CD4-positive, alpha-beta T cell (primary cell): ENCODE results near the gene LY6G6D. TPM values are rescaled to one million over a fixed set of nuclear protein-coding genes. Genes with fewer than 3 reads are reported as not detected.

ENCODE experiments used
- ATAC-seq: fragments of 200-7000 bp; cut with Tn5 transposase; one replicate; pipeline ENCODE4 v1.10.0; 2022; ENCODE audit warnings: mild to moderate bottlenecking; ENCODE audit not compliant: poor library complexity
- CTCF ChIA-PET: fragments of 350-600 bp; sonication (Branson Sonifier 250); formaldehyde crosslinking; loops from one replicate; lab custom pipeline; 2021; ENCODE audit warnings: antibody characterized with exemption, inconsistent platforms; lab: Charles Lee
- POLR2A ChIA-PET: fragments of 350-600 bp; sonication (Branson Sonifier 250); formaldehyde crosslinking; loops from one replicate; lab custom pipeline; 2021; ENCODE audit warnings: antibody characterized with exemption, inconsistent platforms; lab: Charles Lee
- DNase-seq, 14 experiments: peaks; one replicate each; pipeline ENCODE4 v3.0.0-alpha.2; 2013 to 2020; ENCODE audit warnings: mixed read lengths in 2 of 14
- H3K27ac ChIP-seq, 2 donors: one replicate each; pipeline versions ENCODE4 v1.5.1 to v1.7.0; 2013; ENCODE audit warnings: low read length in 2 of 2, low read depth in 1 of 2, mild to moderate bottlenecking in 1 of 2
- H3K27me3 ChIP-seq, 2 experiments: 1 replicate in 1 of 2; 2 replicates in 1 of 2; pipeline versions ENCODE4 v1.6.1 to v1.7.0; 2013; ENCODE audit warnings: low read length in 2 of 2, control low read depth in 1 of 2, mild to moderate bottlenecking in 1 of 2, moderate library complexity in 1 of 2; ENCODE audit not compliant: insufficient read depth in 2 of 2, control insufficient read depth in 1 of 2
- H3K36me3 ChIP-seq: one replicate; pipeline ENCODE4 v1.6.1; 2013; ENCODE audit warnings: low read length, control low read depth; ENCODE audit not compliant: insufficient read depth
- H3K4me1 ChIP-seq: one replicate; pipeline ENCODE4 v1.6.1; 2013; ENCODE audit warnings: low read length, control low read depth; ENCODE audit not compliant: insufficient read depth
- H3K4me3 ChIP-seq: one replicate; pipeline ENCODE4 v1.5.1; 2013; ENCODE audit warnings: mild to moderate bottlenecking, low read length, moderate library complexity
- H3K9me3 ChIP-seq, 2 experiments: 1 replicate in 1 of 2; 2 replicates in 1 of 2; pipeline versions ENCODE4 v1.6.1 to v1.7.0; 2013; ENCODE audit warnings: low read length in 2 of 2, mild to moderate bottlenecking in 2 of 2, control low read depth in 1 of 2, moderate library complexity in 1 of 2; ENCODE audit not compliant: control insufficient read depth in 1 of 2, insufficient read depth in 1 of 2
- H3K27ac Mint-ChIP-seq: one replicate; pipeline ENCODE4 v1.8.0; 2020; ENCODE audit warnings: mixed read lengths
- H3K27me3 Mint-ChIP-seq: one replicate; pipeline ENCODE4 v1.8.0; 2021; ENCODE audit warnings: mixed read lengths
- H3K36me3 Mint-ChIP-seq: one replicate; pipeline ENCODE4 v1.8.0; 2021; ENCODE audit warnings: low read depth, mixed read lengths
- H3K4me1 Mint-ChIP-seq: one replicate; pipeline ENCODE4 v1.8.0; 2021; ENCODE audit warnings: low read depth, mixed read lengths
- H3K4me3 Mint-ChIP-seq: one replicate; pipeline ENCODE4 v1.8.0; 2020; ENCODE audit warnings: mild to moderate bottlenecking, mixed read lengths
- H3K9me3 Mint-ChIP-seq: one replicate; pipeline ENCODE4 v1.8.0; 2020; ENCODE audit warnings: mixed read lengths
- CTCF ChIP-seq: fragments of 200-600 bp; IDR thresholded peaks from one replicate; pipeline ENCODE4 v1.8.0; 2022; ENCODE audit warnings: antibody characterized with exemption, mild to moderate bottlenecking
- intact Hi-C, 2 experiments: fragments of 100-400 bp; cut with DNase I in 1 of 2; cut with micrococcal nuclease in 1 of 2; formaldehyde crosslinking; loops; one replicate each; pipeline versions ENCODE4 v1.15.1 to v1.9.0; 2023 to 2025; cut with DNase I, micrococcal nuclease
- total RNA-seq, 174 experiments: library from RNA in 2 of 174; stranded (reverse) in 2 of 174; gene quantifications; one replicate each; pipeline ENCODE4 v1.2.3 and lab custom pipeline; 2021 to 2026

LY6G6D gene
- total RNA-seq, 2 experiments from 2014 or later, result not detected

GRCh38 chr6:31729515-31729978, 14.4 kb downstream of the LY6G6D start:
- H3K9me3 Mint-ChIP-seq, result no peaks in the 10 kb centered on the region
- Histone ChIP-seq H3K4me3 (peak overlapping the region; percentile 77), H3K9me3 (no peaks in the 10 kb centered on the region), H3K4me1 (peaks cover 66% of the 10 kb centered on the region), H3K27ac (peak overlapping the region; percentile 45 to 68), H3K27me3 (no peaks in the 10 kb centered on the region), H3K36me3 (peaks cover 39% of the 10 kb centered on the region)
- DNase-seq (peak; percentile 69 to 90 (median 77)), ATAC-seq (peak; percentile 76)
- peak; percentile 89 for TF ChIP-seq CTCF
- CTCF ChIA-PET, result interaction anchor here (0.6 to 5.8 kb wide), 16 partner anchors 9 to 137 kb away, joined by 3 to 41 read pairs (median 5); partner anchors contain the start of genes ABHD16A, HSPA1A, HSPA1B and HSPA1L
- H3K27ac Mint-ChIP-seq, result peak overlapping the region; percentile 61
- H3K4me1 Mint-ChIP-seq, result peaks cover 67% of the 10 kb centered on the region
- H3K4me3 Mint-ChIP-seq, result peak overlapping the region; percentile 98
- peaks cover 53% of the 10 kb centered on the region for H3K36me3 Mint-ChIP-seq
- no peaks in the 10 kb centered on the region for H3K27me3 Mint-ChIP-seq
- intact Hi-C loops, result loop anchor here (1.0 to 2.0 kb wide), 7 partner anchors 9 to 105 kb away; partner anchors contain the start of gene LY6G5C (in 1 of the 2)
- POLR2A ChIA-PET, result interaction anchor here (0.6 to 2.4 kb wide), 17 partner anchors 9 to 107 kb away, joined by 3 to 21 read pairs (median 7); partner anchors contain the start of genes ABHD16A, BAG6, C6orf47 and HSPA1A

- Mint-ChIP-seq H3K36me3 (peaks cover 59% of the 10 kb centered on the region), H3K4me1 (peaks cover 73% of the 10 kb centered on the region), H3K27ac (peak overlapping the region; percentile 61), H3K4me3 (peak overlapping the region; percentile 98), H3K27me3 (no peaks in the 10 kb centered on the region), H3K9me3 (no peaks in the 10 kb centered on the region)
- Histone ChIP-seq H3K4me3 (peak overlapping the region; percentile 77), H3K36me3 (peaks cover 39% of the 10 kb centered on the region), H3K4me1 (peaks cover 71% of the 10 kb centered on the region), H3K27me3 (no peaks in the 10 kb centered on the region), H3K9me3 (no peaks in the 10 kb centered on the region), H3K27ac (peak overlapping the region; percentile 45 to 68)
- peak; percentile 55 for ATAC-seq
- intact Hi-C loops, result loop anchor here (1.0 to 2.0 kb wide), 9 partner anchors 8 to 104 kb away; partner anchors contain the start of genes LY6G5C (in 1 of the 2) and VARS1 (in 1 of the 2)
- POLR2A ChIA-PET, result interaction anchor here (0.6 to 2.4 kb wide), 18 partner anchors 9 to 107 kb away, joined by 3 to 21 read pairs (median 6); partner anchors contain the start of genes ABHD16A, BAG6, C6orf47 and HSPA1A
- TF ChIP-seq CTCF, result no peak
- CTCF ChIA-PET, result interaction anchor here (0.6 to 5.8 kb wide), 17 partner anchors 9 to 136 kb away, joined by 3 to 41 read pairs (median 4); partner anchors contain the start of genes ABHD16A, HSPA1A, HSPA1B and HSPA1L
- DNase-seq, result peak in 13 of 14 experiments; percentile 42 to 84 (median 56)
Measured at GRCh38 chr6:31729979-31730630, 15.0 kb downstream of the LY6G6D start.

- Histone ChIP-seq H3K9me3 (no peaks in the 10 kb centered on the region), H3K27me3 (no peaks in the 10 kb centered on the region), H3K36me3 (peaks cover 39% of the 10 kb centered on the region), H3K27ac (peak overlapping the region in 1 of 2 donors; percentile 68), H3K4me3 (no peak overlapping the region), H3K4me1 (peaks cover 73% of the 10 kb centered on the region)
- Mint-ChIP-seq H3K36me3 (peaks cover 64% of the 10 kb centered on the region), H3K4me1 (peaks cover 76% of the 10 kb centered on the region), H3K4me3 (peak overlapping the region; percentile 98), H3K27ac (peak overlapping the region; percentile 61), H3K27me3 (no peaks in the 10 kb centered on the region), H3K9me3 (no peaks in the 10 kb centered on the region)
- ChIA-PET POLR2A (interaction anchor here (0.6 to 2.4 kb wide), 9 partner anchors 8 to 97 kb away, joined by 3 to 21 read pairs (median 7); partner anchors contain the start of genes HSPA1A, HSPA1B, HSPA1L and MSH5), CTCF (interaction anchor here (1.3 to 5.8 kb wide), 5 partner anchors 8 to 133 kb away, joined by 3 to 41 read pairs (median 7); partner anchors contain the start of genes HSPA1B and MSH5)
- intact Hi-C loops, result loop anchor here in 1 of 2 experiments (2.0 kb wide), 2 partner anchors 26 to 64 kb away; partner anchors contain the start of gene VARS1
- no peak for TF ChIP-seq CTCF
- DNase-seq (no peak), ATAC-seq (no peak)
Measured at GRCh38 chr6:31730631-31731086, 15.5 kb downstream of the LY6G6D start.
